ENCODE measurements around the gene ACAP2. TPM values are rescaled to one million over a fixed set of nuclear protein-coding genes. Genes with fewer than 3 reads are reported as not detected.

ACAP2 gene
- total and polyA plus RNA-seq, 2 experiments from 2014 or later, result 45.6 to 104 TPM

GRCh38 chr3:195421400-195421799 lies 21.4 kb downstream of the ACAP2 start (continued):
- TF ChIP-seq ZNF462 (CRISPR knock-in tag; IDR thresholded peaks at IDR 0.05) (no peak), POLR2AphosphoS5 (IDR thresholded peaks at IDR 0.05; ENCODE audit: low read depth) (no peak), EZH2 (IDR thresholded peaks at IDR 0.05; ENCODE audit: low read depth, unreplicated experiment) (no peak), NANOG (IDR thresholded peaks at IDR 0.05; ENCODE audit: borderline replicate concordance) (no peak), EZH2phosphoT487 (IDR thresholded peaks at IDR 0.05; ENCODE audit: unreplicated experiment) (no peak), REST (IDR thresholded peaks at IDR 0.05; ENCODE audit: unreplicated experiment) (no peak), CTCF (conservative IDR thresholded peaks at IDR 0.05; ENCODE audit: low read depth in 2 of 2) (no peak)
